GM19193 (cell line): ENCODE data around the gene CREG2.

ENCODE experiments used
- POLR2A ChIP-seq: IDR thresholded peaks from 4 replicates; pipeline ENCODE4 v1.6.1; 2011; ENCODE audit not compliant: insufficient read depth, insufficient read length; ENCODE audit errors: extremely low read depth

CREG2 gene

GRCh38 chr2:101396316-101396717 lies 9.0 kb upstream of the CREG2 start:
- TF ChIP-seq POLR2A, result no peak

- no peak for TF ChIP-seq POLR2A
Observed at GRCh38 chr2:101395545-101396315, 8.4 kb upstream of the CREG2 start.

GRCh38 chr2:101388232-101388631 lies 929 bp upstream of the CREG2 start:
- TF ChIP-seq POLR2A, result no peak

GRCh38 chr2:101386599-101387150 lies 628 bp downstream of the CREG2 start:
- TF ChIP-seq POLR2A, result no peak

- no peak for TF ChIP-seq POLR2A
Observed at GRCh38 chr2:101383016-101383541, 4.2 kb downstream of the CREG2 start.

GRCh38 chr2:101382442-101382841 lies 4.9 kb downstream of the CREG2 start:
- no peak for TF ChIP-seq POLR2A

- no peak for TF ChIP-seq POLR2A
Observed at GRCh38 chr2:101380376-101380775, 6.9 kb downstream of the CREG2 start.

GRCh38 chr2:101379091-101379490 lies 8.2 kb downstream of the CREG2 start:
- TF ChIP-seq POLR2A, result no peak

- no peak for TF ChIP-seq POLR2A
Observed at GRCh38 chr2:101375653-101376052, 11.7 kb downstream of the CREG2 start.

GRCh38 chr2:101374821-101375561 lies 12.3 kb downstream of the CREG2 start:
- TF ChIP-seq POLR2A, result no peak

- no peak for TF ChIP-seq POLR2A
Observed at GRCh38 chr2:101372792-101373191, 14.5 kb downstream of the CREG2 start.

- no peak for TF ChIP-seq POLR2A
Observed at GRCh38 chr2:101371636-101372035, 15.7 kb downstream of the CREG2 start.

- no peak for TF ChIP-seq POLR2A
Observed at GRCh38 chr2:101369100-101369499, 18.2 kb downstream of the CREG2 start.

GRCh38 chr2:101368376-101368775 lies 18.9 kb downstream of the CREG2 start:
- TF ChIP-seq POLR2A, result no peak

- no peak for TF ChIP-seq POLR2A
Observed at GRCh38 chr2:101367508-101367907, 19.8 kb downstream of the CREG2 start.
